SK-N-SH (cell line): Measurements from ENCODE around the gene TBC1D16. TPM values are rescaled to one million over a fixed set of nuclear protein-coding genes. Genes with fewer than 3 reads are reported as not detected.

Experiments
- CTCF ChIA-PET: fragments of 300-600, 350-600 bp; formaldehyde crosslinking; extraction: SDS; loops from one replicate; lab custom pipeline; 2021; lab: Yijun Ruan, JAX
- POLR2A ChIA-PET: fragments of 350-600 bp; sonication (Branson Sonifier 250); formaldehyde crosslinking; extraction: SDS; loops from one replicate; lab custom pipeline; 2020; ENCODE audit warnings: antibody characterized with exemption, inconsistent platforms; lab: Yijun Ruan, JAX
- DNase-seq: peaks from one replicate; pipeline ENCODE4 v3.0.0; 2012
- H2AFZ ChIP-seq: fragments of 200-600 bp; sonication (generic); 2 replicates; pipeline ENCODE4 v1.8.1; 2016; ENCODE audit warnings: antibody characterized with exemption, mild to moderate bottlenecking, low read depth
- H3F3A ChIP-seq: fragments of 200-600 bp; sonication (generic); replicated peaks from 2 replicates; pipeline ENCODE3; 2016; ENCODE audit warnings: antibody characterized with exemption, mild to moderate bottlenecking; ENCODE audit not compliant: insufficient read depth
- H3K27ac ChIP-seq, 2 experiments: fragments of 200-500 bp in 1 of 2; fragments of 200-600 bp in 1 of 2; sonication (Bioruptor generic) in 1 of 2; sonication (generic), shearing (Covaris generic) in 1 of 2; 2 replicates each; pipeline versions ENCODE4 v1.5.1 to v1.6.1; 2014 to 2016; ENCODE audit warnings: low read depth in 2 of 2, inconsistent platforms in 1 of 2, low read length in 1 of 2, mild to moderate bottlenecking in 1 of 2, mixed read lengths in 1 of 2
- H3K27me3 ChIP-seq: fragments of 200-600 bp; sonication (generic), shearing (Covaris generic); 2 replicates; pipeline ENCODE4 v1.6.1; 2016; ENCODE audit warnings: mixed run types; ENCODE audit not compliant: insufficient read depth
- H3K36me3 ChIP-seq, 2 experiments: fragments of 200-500 bp in 1 of 2; fragments of 200-600 bp in 1 of 2; sonication (Bioruptor generic) in 1 of 2; sonication (generic) in 1 of 2; replicated peaks in 1 of 2; 2 replicates each; pipeline versions ENCODE3 to v1.5.1; 2014 to 2016; ENCODE audit warnings: low read length in 1 of 2, mild to moderate bottlenecking in 1 of 2; ENCODE audit not compliant: insufficient read depth in 2 of 2, control insufficient read depth in 1 of 2
- H3K4me1 ChIP-seq, 2 experiments: fragments of 200-500 bp in 1 of 2; fragments of 200-600 bp in 1 of 2; sonication (Bioruptor generic) in 1 of 2; sonication (generic), shearing (Covaris generic) in 1 of 2; 2 replicates each; pipeline versions ENCODE4 v1.5.1 to v1.6.1; 2014 to 2016; ENCODE audit warnings: low read depth in 1 of 2, low read length in 1 of 2, mixed run types in 1 of 2; ENCODE audit not compliant: insufficient read depth in 2 of 2, control insufficient read depth in 1 of 2
- H3K4me2 ChIP-seq: fragments of 200-600 bp; sonication (generic), shearing (Covaris generic); 2 replicates; pipeline ENCODE4 v1.6.1; 2017; ENCODE audit warnings: mixed run types
- H3K4me3 ChIP-seq, 2 experiments: fragments of 200-500 bp in 1 of 2; fragments of 200-600 bp in 1 of 2; sonication (Bioruptor generic) in 1 of 2; sonication (generic), shearing (Covaris generic) in 1 of 2; 2 replicates each; pipeline versions ENCODE4 v1.5.1 to v1.8.1; 2014 to 2016; ENCODE audit warnings: low read depth in 2 of 2, inconsistent platforms in 1 of 2, low read length in 1 of 2, mild to moderate bottlenecking in 1 of 2, mixed read lengths in 1 of 2, moderate library complexity in 1 of 2
- H3K79me2 ChIP-seq: fragments of 200-600 bp; sonication (generic); 2 replicates; pipeline ENCODE4 v1.8.1; 2017; ENCODE audit warnings: mild to moderate bottlenecking; ENCODE audit not compliant: insufficient read depth
- H3K9ac ChIP-seq: fragments of 200-600 bp; sonication (generic); 2 replicates; pipeline ENCODE4 v1.6.1; 2017; ENCODE audit warnings: mixed run types
- H3K9me2 ChIP-seq: fragments of 200-600 bp; sonication (generic); 2 replicates; pipeline ENCODE4 v1.6.1; 2017; ENCODE audit warnings: mixed run types
- H3K9me3 ChIP-seq: fragments of 200-600 bp; sonication (generic); 2 replicates; pipeline ENCODE4 v1.6.1; 2017; ENCODE audit warnings: mixed run types, mild to moderate bottlenecking, moderate library complexity
- H4K20me1 ChIP-seq: fragments of 200-600 bp; sonication (generic); 2 replicates; pipeline ENCODE4 v1.6.1; 2017; ENCODE audit warnings: mild to moderate bottlenecking, mixed run types; ENCODE audit not compliant: insufficient read depth
- CHD2 ChIP-seq: fragments of 150-350 bp; IDR thresholded peaks from 2 replicates; pipeline ENCODE4 v1.6.1; 2018; ENCODE audit warnings: low read length; ENCODE audit not compliant: partially characterized antibody
- ELF1 ChIP-seq: IDR thresholded peaks from 2 replicates; pipeline ENCODE4 v1.4.0; 2012
- EP300 ChIP-seq, 2 experiments: IDR thresholded peaks; 2 replicates each; pipeline versions ENCODE4 v1.4.0 to v1.6.1; 2012; ENCODE audit warnings: borderline replicate concordance in 1 of 2, low read depth in 1 of 2, low read length in 1 of 2
- GABPA ChIP-seq: IDR thresholded peaks from 2 replicates; pipeline ENCODE4 v1.4.0; 2012; ENCODE audit warnings: low read depth, mild to moderate bottlenecking
- GATA2 ChIP-seq: sonication (generic); formaldehyde crosslinking; IDR thresholded peaks from 2 replicates; pipeline ENCODE4 v1.5.0; 2020; ENCODE audit warnings: mild to moderate bottlenecking, missing genetic modification reagents
- MXI1 ChIP-seq: IDR thresholded peaks from 2 replicates; pipeline ENCODE4 v1.6.1; 2012; ENCODE audit warnings: mild to moderate bottlenecking, low read depth, low read length, improper control_type of control experiment
- RAD21 ChIP-seq: IDR thresholded peaks from 2 replicates; pipeline ENCODE4 v1.6.1; 2012; ENCODE audit warnings: mild to moderate bottlenecking, low read length
- RCOR1 ChIP-seq: fragments of 150-350 bp; IDR thresholded peaks from 2 replicates; pipeline ENCODE4 v1.6.1; 2017; ENCODE audit warnings: antibody characterized with exemption, low read length
- RFX5 ChIP-seq: IDR thresholded peaks from 2 replicates; pipeline ENCODE4 v1.6.1; 2012; ENCODE audit warnings: mild to moderate bottlenecking, improper control_type of control experiment, low read length
- TCF12 ChIP-seq: IDR thresholded peaks from 2 replicates; pipeline ENCODE4 v1.4.0; 2012
- YY1 ChIP-seq: IDR thresholded peaks from 2 replicates; pipeline ENCODE4 v1.4.0; 2012; ENCODE audit warnings: low read depth, mild to moderate bottlenecking
- WGBS: methylation state at CpG from one replicate; pipeline ENCODE4 v1.1.6; 2017; ENCODE audit warnings: low lambda C conversion rate; 5-methylcytosine and 5-hydroxymethylcytosine counted together
- polyA plus RNA-seq, 3 experiments: library from polyadenylated mRNA; depleted of rRNA; stranded (reverse); fragments of >200 nt; gene quantifications; 2 replicates each; pipeline ENCODE4 v1.2.3, GENCODE V29; 2012
- TF ChIP-seq, protein P1 (sequence below): IDR thresholded peaks from 2 replicates; pipeline ENCODE4; 2012
- TF ChIP-seq, protein P2 (sequence below): fragments of 150-350 bp; IDR thresholded peaks from 2 replicates; pipeline ENCODE4 v1.6.1; 2017; ENCODE audit warnings: antibody characterized with exemption, low read length, low read depth, borderline replicate concordance
- TF ChIP-seq, protein P3 (sequence below): IDR thresholded peaks from 2 replicates; pipeline ENCODE4 v1.4.0; 2012; ENCODE audit warnings: low read depth, borderline replicate concordance
- TF ChIP-seq, protein P4 (sequence below): IDR thresholded peaks from 2 replicates; pipeline ENCODE4 v1.6.1; 2012; ENCODE audit warnings: mild to moderate bottlenecking, low read depth, low read length, moderate library complexity
- TF ChIP-seq, protein P5 (sequence below): IDR thresholded peaks from 2 replicates; pipeline ENCODE4 v1.4.0; 2012; ENCODE audit warnings: low read depth

The TBC1D16 gene
- polyA plus RNA-seq, 1 of the 3 experiments (the other 2 are of a cell fraction), result 14.5 TPM

DNA sequence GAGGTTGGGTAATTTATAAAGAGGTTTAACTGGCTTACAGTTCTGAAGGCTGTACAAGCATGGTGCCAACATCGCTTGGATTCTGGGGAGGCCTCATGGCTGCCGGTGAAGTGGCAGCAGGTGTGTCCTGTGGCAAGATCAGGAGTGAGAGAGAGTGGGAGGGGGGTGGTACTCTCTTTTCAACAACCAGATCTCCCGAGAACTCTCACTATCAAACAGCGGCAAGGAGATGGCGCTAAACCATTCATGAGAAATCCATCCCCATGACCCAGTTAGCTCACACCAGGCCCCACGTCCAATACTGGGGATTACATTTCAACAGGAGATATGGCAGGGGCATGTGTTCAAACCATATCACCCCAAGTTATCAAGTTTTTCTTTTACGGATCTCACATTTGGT lies 152.5 kb downstream of the TBC1D16 start:
- 76% methylated on average over 7 of the region's 7 CpGs for WGBS
- H3K27ac ChIP-seq, result no peak overlapping the region
- no peaks in the 10 kb centered on the region for H3K4me1 ChIP-seq
- no peak overlapping the region for H3K4me2 ChIP-seq
- ChIA-PET POLR2A (no interaction called here), CTCF (interaction anchor here (1.0 kb wide), 1 partner anchor 44 kb away, joined by 3 read pairs; the partner anchor contains the start of gene CBX4)
- H3K4me3 ChIP-seq, result no peak overlapping the region
- H3K9ac ChIP-seq, result no peak overlapping the region
- no peaks in the 10 kb centered on the region for H3F3A ChIP-seq
- no peak overlapping the region for H2AFZ ChIP-seq
- TF ChIP-seq RAD21 (no peak), ELF1 (no peak), TCF12 (no peak), EP300 (IDR thresholded peaks at IDR 0.05; ENCODE audit: borderline replicate concordance in 1 of 2, low read depth in 1 of 2, low read length in 1 of 2) (no peak), CHD2 (no peak), YY1 (no peak), RCOR1 (no peak), MXI1 (no peak), GATA2 (CRISPR knock-in tag) (no peak), RFX5 (no peak), GABPA (no peak)
- TF ChIP-seq, protein P1, sequence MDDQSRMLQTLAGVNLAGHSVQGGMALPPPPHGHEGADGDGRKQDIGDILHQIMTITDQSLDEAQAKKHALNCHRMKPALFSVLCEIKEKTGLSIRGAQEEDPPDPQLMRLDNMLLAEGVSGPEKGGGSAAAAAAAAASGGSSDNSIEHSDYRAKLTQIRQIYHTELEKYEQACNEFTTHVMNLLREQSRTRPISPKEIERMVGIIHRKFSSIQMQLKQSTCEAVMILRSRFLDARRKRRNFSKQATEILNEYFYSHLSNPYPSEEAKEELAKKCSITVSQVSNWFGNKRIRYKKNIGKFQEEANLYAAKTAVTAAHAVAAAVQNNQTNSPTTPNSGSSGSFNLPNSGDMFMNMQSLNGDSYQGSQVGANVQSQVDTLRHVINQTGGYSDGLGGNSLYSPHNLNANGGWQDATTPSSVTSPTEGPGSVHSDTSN, result no peak
- TF ChIP-seq, protein P2, sequence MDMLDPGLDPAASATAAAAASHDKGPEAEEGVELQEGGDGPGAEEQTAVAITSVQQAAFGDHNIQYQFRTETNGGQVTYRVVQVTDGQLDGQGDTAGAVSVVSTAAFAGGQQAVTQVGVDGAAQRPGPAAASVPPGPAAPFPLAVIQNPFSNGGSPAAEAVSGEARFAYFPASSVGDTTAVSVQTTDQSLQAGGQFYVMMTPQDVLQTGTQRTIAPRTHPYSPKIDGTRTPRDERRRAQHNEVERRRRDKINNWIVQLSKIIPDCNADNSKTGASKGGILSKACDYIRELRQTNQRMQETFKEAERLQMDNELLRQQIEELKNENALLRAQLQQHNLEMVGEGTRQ, result no peak
- TF ChIP-seq, protein P3, sequence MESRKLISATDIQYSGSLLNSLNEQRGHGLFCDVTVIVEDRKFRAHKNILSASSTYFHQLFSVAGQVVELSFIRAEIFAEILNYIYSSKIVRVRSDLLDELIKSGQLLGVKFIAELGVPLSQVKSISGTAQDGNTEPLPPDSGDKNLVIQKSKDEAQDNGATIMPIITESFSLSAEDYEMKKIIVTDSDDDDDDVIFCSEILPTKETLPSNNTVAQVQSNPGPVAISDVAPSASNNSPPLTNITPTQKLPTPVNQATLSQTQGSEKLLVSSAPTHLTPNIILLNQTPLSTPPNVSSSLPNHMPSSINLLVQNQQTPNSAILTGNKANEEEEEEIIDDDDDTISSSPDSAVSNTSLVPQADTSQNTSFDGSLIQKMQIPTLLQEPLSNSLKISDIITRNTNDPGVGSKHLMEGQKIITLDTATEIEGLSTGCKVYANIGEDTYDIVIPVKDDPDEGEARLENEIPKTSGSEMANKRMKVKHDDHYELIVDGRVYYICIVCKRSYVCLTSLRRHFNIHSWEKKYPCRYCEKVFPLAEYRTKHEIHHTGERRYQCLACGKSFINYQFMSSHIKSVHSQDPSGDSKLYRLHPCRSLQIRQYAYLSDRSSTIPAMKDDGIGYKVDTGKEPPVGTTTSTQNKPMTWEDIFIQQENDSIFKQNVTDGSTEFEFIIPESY, result no peak
- TF ChIP-seq, protein P4, sequence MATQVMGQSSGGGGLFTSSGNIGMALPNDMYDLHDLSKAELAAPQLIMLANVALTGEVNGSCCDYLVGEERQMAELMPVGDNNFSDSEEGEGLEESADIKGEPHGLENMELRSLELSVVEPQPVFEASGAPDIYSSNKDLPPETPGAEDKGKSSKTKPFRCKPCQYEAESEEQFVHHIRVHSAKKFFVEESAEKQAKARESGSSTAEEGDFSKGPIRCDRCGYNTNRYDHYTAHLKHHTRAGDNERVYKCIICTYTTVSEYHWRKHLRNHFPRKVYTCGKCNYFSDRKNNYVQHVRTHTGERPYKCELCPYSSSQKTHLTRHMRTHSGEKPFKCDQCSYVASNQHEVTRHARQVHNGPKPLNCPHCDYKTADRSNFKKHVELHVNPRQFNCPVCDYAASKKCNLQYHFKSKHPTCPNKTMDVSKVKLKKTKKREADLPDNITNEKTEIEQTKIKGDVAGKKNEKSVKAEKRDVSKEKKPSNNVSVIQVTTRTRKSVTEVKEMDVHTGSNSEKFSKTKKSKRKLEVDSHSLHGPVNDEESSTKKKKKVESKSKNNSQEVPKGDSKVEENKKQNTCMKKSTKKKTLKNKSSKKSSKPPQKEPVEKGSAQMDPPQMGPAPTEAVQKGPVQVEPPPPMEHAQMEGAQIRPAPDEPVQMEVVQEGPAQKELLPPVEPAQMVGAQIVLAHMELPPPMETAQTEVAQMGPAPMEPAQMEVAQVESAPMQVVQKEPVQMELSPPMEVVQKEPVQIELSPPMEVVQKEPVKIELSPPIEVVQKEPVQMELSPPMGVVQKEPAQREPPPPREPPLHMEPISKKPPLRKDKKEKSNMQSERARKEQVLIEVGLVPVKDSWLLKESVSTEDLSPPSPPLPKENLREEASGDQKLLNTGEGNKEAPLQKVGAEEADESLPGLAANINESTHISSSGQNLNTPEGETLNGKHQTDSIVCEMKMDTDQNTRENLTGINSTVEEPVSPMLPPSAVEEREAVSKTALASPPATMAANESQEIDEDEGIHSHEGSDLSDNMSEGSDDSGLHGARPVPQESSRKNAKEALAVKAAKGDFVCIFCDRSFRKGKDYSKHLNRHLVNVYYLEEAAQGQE, result no peak
- TF ChIP-seq, protein P5, sequence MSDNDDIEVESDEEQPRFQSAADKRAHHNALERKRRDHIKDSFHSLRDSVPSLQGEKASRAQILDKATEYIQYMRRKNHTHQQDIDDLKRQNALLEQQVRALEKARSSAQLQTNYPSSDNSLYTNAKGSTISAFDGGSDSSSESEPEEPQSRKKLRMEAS, result no peak
- no peaks in the 10 kb centered on the region for H3K9me3 ChIP-seq
- no peaks in the 10 kb centered on the region for H3K9me2 ChIP-seq
- H3K27me3 ChIP-seq, result peaks cover 5% of the 10 kb centered on the region
- no peaks in the 10 kb centered on the region for H3K79me2 ChIP-seq
- no peaks in the 10 kb centered on the region for H3K36me3 ChIP-seq
- DNase-seq, result no peak
- H4K20me1 ChIP-seq, result no peaks in the 10 kb centered on the region

Other genes starting within 250 kb of the TBC1D16 start
- 2.1 and 2.9 TPM in 2 replicates for gene CBX8, start 238.8 kb downstream of the TBC1D16 start, polyA plus RNA-seq (2012; rRNA removed)
- gene CBX4, start 196.4 kb downstream of the TBC1D16 start, polyA plus RNA-seq (2012; rRNA removed), result 16.6 and 21.9 TPM in 2 replicates
- 17.3 and 21.6 TPM in 2 replicates for gene CCDC40, start 770 bp upstream of the TBC1D16 start, polyA plus RNA-seq (2012; rRNA removed)
- gene GAA, start 65.7 kb upstream of the TBC1D16 start, polyA plus RNA-seq (2012; rRNA removed), result 19.5 and 27.3 TPM in 2 replicates
- gene EIF4A3, start 111.3 kb upstream of the TBC1D16 start, polyA plus RNA-seq (2012; rRNA removed), result 173 and 335 TPM in 2 replicates
- 0.05 TPM in 1 of 2 replicates, not detected in the other for gene CARD14, start 134.2 kb upstream of the TBC1D16 start, polyA plus RNA-seq (2012; rRNA removed)
- 96.5 and 161 TPM in 2 replicates for gene SGSH, start 184.5 kb upstream of the TBC1D16 start, polyA plus RNA-seq (2012; rRNA removed)
- 32.7 and 35.9 TPM in 2 replicates for gene SLC26A11, start 184.6 kb upstream of the TBC1D16 start, polyA plus RNA-seq (2012; rRNA removed)
- 53.5 and 57.5 TPM in 2 replicates for gene RNF213, start 225.0 kb upstream of the TBC1D16 start, polyA plus RNA-seq (2012; rRNA removed)